Smooth muscle cell (in vitro differentiated cells): ENCODE data around the gene UNC119. TPM values are rescaled to one million over a fixed set of nuclear protein-coding genes. Genes with fewer than 3 reads are reported as not detected.

Experiments used
- DNase-seq: peaks from one replicate; lab custom pipeline; 2025; ENCODE audit not compliant: unreplicated experiment; lab: John Stamatoyannopoulos, UW
- H2AFZ ChIP-seq: fragments of 200-600 bp; sonication (generic); 2 replicates; pipeline ENCODE4 v1.6.0; 2016; ENCODE audit warnings: antibody characterized with exemption, low read depth, mild to moderate bottlenecking
- H3F3A ChIP-seq: fragments of 200-600 bp; sonication (generic); 2 replicates; pipeline ENCODE4 v1.6.0; 2017; ENCODE audit warnings: antibody characterized with exemption, low read depth
- H3K27ac ChIP-seq: fragments of 200-600 bp; sonication (generic); 2 replicates; pipeline ENCODE4 v1.5.1; 2016; ENCODE audit warnings: low read depth, mild to moderate bottlenecking
- H3K27me3 ChIP-seq: fragments of 200-600 bp; sonication (generic); 2 replicates; pipeline ENCODE4 v1.6.1; 2016; ENCODE audit warnings: low read depth, mild to moderate bottlenecking
- H3K36me3 ChIP-seq: fragments of 200-600 bp; sonication (generic); 2 replicates; pipeline ENCODE4 v1.5.1; 2016; ENCODE audit warnings: low read depth
- H3K4me1 ChIP-seq: fragments of 200-600 bp; sonication (generic); 2 replicates; pipeline ENCODE4 v1.5.1; 2016; ENCODE audit warnings: low read depth
- H3K4me2 ChIP-seq: fragments of 200-600 bp; sonication (generic); 2 replicates; pipeline ENCODE4 v1.6.0; 2016; ENCODE audit warnings: mild to moderate bottlenecking
- H3K4me3 ChIP-seq: fragments of 200-600 bp; sonication (generic); 2 replicates; pipeline ENCODE4 v1.5.1; 2016; ENCODE audit warnings: mild to moderate bottlenecking
- H3K79me2 ChIP-seq: fragments of 200-600 bp; sonication (generic); 2 replicates; pipeline ENCODE4 v1.6.0; 2016; ENCODE audit warnings: low read depth, mild to moderate bottlenecking
- H3K9ac ChIP-seq: fragments of 200-600 bp; sonication (generic); 2 replicates; pipeline ENCODE4 v1.6.0; 2016; ENCODE audit warnings: low read depth
- H3K9me3 ChIP-seq: fragments of 200-600 bp; sonication (generic); replicated peaks from 2 replicates; pipeline ENCODE4 v1.5.1; 2016; ENCODE audit warnings: low read depth
- H4K20me1 ChIP-seq: fragments of 200-600 bp; sonication (generic); 2 replicates; pipeline ENCODE4 v1.6.0; 2016; ENCODE audit warnings: low read depth
- WGBS: methylation state at CpG from one replicate; pipeline ENCODE4 v1.1.7; 2016; ENCODE audit warnings: low lambda C conversion rate; 5-methylcytosine and 5-hydroxymethylcytosine counted together
- polyA plus RNA-seq: library from polyadenylated mRNA; unstranded; fragments of >200 nt; fragmentation: Nextera tagmentation; extraction: Ambion mirVana; gene quantifications from 2 replicates; pipeline ENCODE4 v1.2.1, GENCODE V29; 2016
- total RNA-seq: library from RNA; depleted of rRNA; stranded (reverse); fragments of >200 nt; gene quantifications from 2 replicates; pipeline ENCODE4 v1.2.3, GENCODE V29; 2014
- TF ChIP-seq, protein P1 (sequence below): fragments of 200-600 bp; sonication (generic); IDR thresholded peaks from 2 replicates; pipeline ENCODE4 v1.5.1; 2017; ENCODE audit warnings: borderline replicate concordance, mild to moderate bottlenecking, antibody characterized with exemption; ENCODE audit not compliant: insufficient read depth, poor library complexity, severe bottlenecking

Gene UNC119
- total and polyA plus RNA-seq, 2 experiments from 2014 or later = 35.9 to 46.9 TPM

- Histone ChIP-seq H3K27me3 (no peaks in the 10 kb centered on the region), H3K27ac (no peak overlapping the region), H4K20me1 (no peaks in the 10 kb centered on the region), H2AFZ (peak overlapping the region; percentile 78), H3K4me2 (peak overlapping the region; percentile 85), H3K36me3 (no peaks in the 10 kb centered on the region), H3F3A (peaks cover 9% of the 10 kb centered on the region), H3K4me3 (peak overlapping the region; percentile 74), H3K79me2 (peaks cover 7% of the 10 kb centered on the region), H3K9me3 (no peaks in the 10 kb centered on the region), H3K9ac (peak overlapping the region; percentile 92), H3K4me1 (peaks cover 12% of the 10 kb centered on the region)
- TF ChIP-seq, protein P1, sequence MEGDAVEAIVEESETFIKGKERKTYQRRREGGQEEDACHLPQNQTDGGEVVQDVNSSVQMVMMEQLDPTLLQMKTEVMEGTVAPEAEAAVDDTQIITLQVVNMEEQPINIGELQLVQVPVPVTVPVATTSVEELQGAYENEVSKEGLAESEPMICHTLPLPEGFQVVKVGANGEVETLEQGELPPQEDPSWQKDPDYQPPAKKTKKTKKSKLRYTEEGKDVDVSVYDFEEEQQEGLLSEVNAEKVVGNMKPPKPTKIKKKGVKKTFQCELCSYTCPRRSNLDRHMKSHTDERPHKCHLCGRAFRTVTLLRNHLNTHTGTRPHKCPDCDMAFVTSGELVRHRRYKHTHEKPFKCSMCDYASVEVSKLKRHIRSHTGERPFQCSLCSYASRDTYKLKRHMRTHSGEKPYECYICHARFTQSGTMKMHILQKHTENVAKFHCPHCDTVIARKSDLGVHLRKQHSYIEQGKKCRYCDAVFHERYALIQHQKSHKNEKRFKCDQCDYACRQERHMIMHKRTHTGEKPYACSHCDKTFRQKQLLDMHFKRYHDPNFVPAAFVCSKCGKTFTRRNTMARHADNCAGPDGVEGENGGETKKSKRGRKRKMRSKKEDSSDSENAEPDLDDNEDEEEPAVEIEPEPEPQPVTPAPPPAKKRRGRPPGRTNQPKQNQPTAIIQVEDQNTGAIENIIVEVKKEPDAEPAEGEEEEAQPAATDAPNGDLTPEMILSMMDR = no peak
- whole genome bisulfite sequencing = 6% methylated on average over 16 of the region's 17 CpGs
- DNase-seq = no peak
Observed at GRCh38 chr17:28598389-28598788, 46.0 kb upstream of the UNC119 start.

GRCh38 chr17:28597606-28598383 is 45.4 kb upstream of the UNC119 start:
- Histone ChIP-seq H3K4me2 (peak overlapping the region; percentile 85), H4K20me1 (no peaks in the 10 kb centered on the region), H3K27ac (no peak overlapping the region), H3K4me3 (peak overlapping the region; percentile 74), H3K36me3 (no peaks in the 10 kb centered on the region), H3F3A (peaks cover 9% of the 10 kb centered on the region), H3K4me1 (peaks cover 12% of the 10 kb centered on the region), H2AFZ (no peak overlapping the region), H3K9ac (no peak overlapping the region), H3K9me3 (no peaks in the 10 kb centered on the region), H3K79me2 (peaks cover 7% of the 10 kb centered on the region), H3K27me3 (no peaks in the 10 kb centered on the region)
- WGBS = 64% methylated on average over 5 of the region's 5 CpGs
- TF ChIP-seq, protein P1 = no peak
- no peak for DNase-seq

- Histone ChIP-seq H4K20me1 (no peaks in the 10 kb centered on the region), H3K27me3 (no peaks in the 10 kb centered on the region), H3K9me3 (no peaks in the 10 kb centered on the region), H3K79me2 (peaks cover 7% of the 10 kb centered on the region), H3K4me3 (no peak overlapping the region), H3K4me2 (no peak overlapping the region), H3K4me1 (no peaks in the 10 kb centered on the region), H3K9ac (no peak overlapping the region), H3K36me3 (no peaks in the 10 kb centered on the region), H3K27ac (no peak overlapping the region), H3F3A (no peaks in the 10 kb centered on the region), H2AFZ (no peak overlapping the region)
- no peak for DNase-seq
- TF ChIP-seq, protein P1 = no peak
- WGBS = over 99% methylated on average over 4 of the region's 4 CpGs
Observed at GRCh38 chr17:28592260-28592659, 39.8 kb upstream of the UNC119 start.

DNA sequence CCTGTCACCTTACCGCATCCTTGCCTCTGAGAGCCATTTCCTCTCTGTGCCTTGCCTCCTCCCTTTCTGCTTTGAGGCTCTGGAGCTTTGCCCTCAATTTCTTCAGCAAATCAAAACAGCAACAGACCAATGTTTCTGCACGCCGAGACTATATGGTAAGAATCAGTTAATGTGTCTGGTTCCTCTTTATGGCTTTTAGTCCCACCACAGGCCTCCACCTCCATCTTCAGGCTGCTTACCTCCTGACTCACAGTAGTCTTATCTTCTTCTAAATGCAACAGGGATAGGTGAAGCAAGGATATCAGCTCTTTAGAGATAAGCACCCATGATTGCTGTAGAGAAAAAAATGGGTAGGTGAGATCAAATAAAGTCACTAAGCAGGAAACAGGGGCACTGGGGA is 33.4 kb upstream of the UNC119 start:
- no peak for DNase-seq
- Histone ChIP-seq H3F3A (no peaks in the 10 kb centered on the region), H3K4me1 (no peaks in the 10 kb centered on the region), H3K9me3 (no peaks in the 10 kb centered on the region), H3K27me3 (no peaks in the 10 kb centered on the region), H3K27ac (no peak overlapping the region), H3K4me3 (no peak overlapping the region), H3K9ac (no peak overlapping the region), H2AFZ (no peak overlapping the region), H3K36me3 (peaks cover 4% of the 10 kb centered on the region), H3K4me2 (no peak overlapping the region), H3K79me2 (no peaks in the 10 kb centered on the region), H4K20me1 (no peaks in the 10 kb centered on the region)
- 98% methylated on average over 3 of the region's 3 CpGs for whole genome bisulfite sequencing
- TF ChIP-seq, protein P1 = no peak
